Suprapubic skin (tissue), 4 donors: ENCODE data around the gene ADARB1. TPM values are rescaled to one million over a fixed set of nuclear protein-coding genes. Genes with fewer than 3 reads are reported as not detected.

Experiments
- DNase-seq, 2 donors: peaks; one replicate each; pipeline ENCODE4 v3.0.0-alpha.2; 2019; ENCODE audit warnings: low spot score in 2 of 2
- H3K27ac ChIP-seq: fragments of 200-600 bp; sonication (generic); one replicate; pipeline ENCODE4 v1.5.1; 2019
- H3K27me3 ChIP-seq: fragments of 200-600 bp; sonication (generic); one replicate; pipeline ENCODE4 v1.5.1; 2019
- H3K36me3 ChIP-seq: fragments of 200-600 bp; sonication (generic); one replicate; pipeline ENCODE4 v1.5.1; 2019
- H3K4me1 ChIP-seq: fragments of 200-600 bp; sonication (generic); one replicate; pipeline ENCODE4 v1.5.1; 2019
- H3K4me3 ChIP-seq: fragments of 200-600 bp; sonication (generic); one replicate; pipeline ENCODE4 v1.5.1; 2019; ENCODE audit warnings: mild to moderate bottlenecking
- H3K9me3 ChIP-seq: fragments of 200-600 bp; sonication (generic); one replicate; pipeline ENCODE4 v1.5.1; 2019
- EP300 ChIP-seq: sonication (generic); formaldehyde crosslinking; IDR thresholded peaks from one replicate; pipeline ENCODE4 v1.6.1; 2017; ENCODE audit warnings: antibody characterized with exemption
- POLR2A ChIP-seq, 2 donors: fragments of 450-650 bp; IDR thresholded peaks; one replicate each; pipeline ENCODE4 v1.6.1; 2017; ENCODE audit warnings: antibody characterized with exemption in 2 of 2, mild to moderate bottlenecking in 2 of 2, moderate library complexity in 2 of 2
- POLR2AphosphoS5 ChIP-seq, 3 donors: sonication (generic); formaldehyde crosslinking; IDR thresholded peaks; one replicate each; pipeline ENCODE4 v1.6.1; 2017; ENCODE audit warnings: antibody characterized with exemption in 3 of 3
- WGBS: methylation state at CpG from one replicate; pipeline ENCODE4 v1.1.5; 2018; 5-methylcytosine and 5-hydroxymethylcytosine counted together
- total RNA-seq, 4 donors: library from RNA; depleted of rRNA; stranded (reverse); fragments of >200 nt; gene quantifications; one replicate each; pipeline ENCODE4 v1.1.0, GENCODE V29; 2016
- TF ChIP-seq, protein P1 (sequence below), 2 donors: fragments of 200-600 bp in 1 of 2; fragments of 450-650 bp in 1 of 2; sonication (generic) in 1 of 2; IDR thresholded peaks; one replicate each; pipeline ENCODE4 v1.5.1; 2016 to 2019; ENCODE audit warnings: antibody characterized with exemption in 2 of 2, mild to moderate bottlenecking in 1 of 2, moderate library complexity in 1 of 2

Gene ADARB1
- total RNA-seq, 4 donors from 2014 or later, result 13.2 to 23.6 (median 20.3) TPM

DNA sequence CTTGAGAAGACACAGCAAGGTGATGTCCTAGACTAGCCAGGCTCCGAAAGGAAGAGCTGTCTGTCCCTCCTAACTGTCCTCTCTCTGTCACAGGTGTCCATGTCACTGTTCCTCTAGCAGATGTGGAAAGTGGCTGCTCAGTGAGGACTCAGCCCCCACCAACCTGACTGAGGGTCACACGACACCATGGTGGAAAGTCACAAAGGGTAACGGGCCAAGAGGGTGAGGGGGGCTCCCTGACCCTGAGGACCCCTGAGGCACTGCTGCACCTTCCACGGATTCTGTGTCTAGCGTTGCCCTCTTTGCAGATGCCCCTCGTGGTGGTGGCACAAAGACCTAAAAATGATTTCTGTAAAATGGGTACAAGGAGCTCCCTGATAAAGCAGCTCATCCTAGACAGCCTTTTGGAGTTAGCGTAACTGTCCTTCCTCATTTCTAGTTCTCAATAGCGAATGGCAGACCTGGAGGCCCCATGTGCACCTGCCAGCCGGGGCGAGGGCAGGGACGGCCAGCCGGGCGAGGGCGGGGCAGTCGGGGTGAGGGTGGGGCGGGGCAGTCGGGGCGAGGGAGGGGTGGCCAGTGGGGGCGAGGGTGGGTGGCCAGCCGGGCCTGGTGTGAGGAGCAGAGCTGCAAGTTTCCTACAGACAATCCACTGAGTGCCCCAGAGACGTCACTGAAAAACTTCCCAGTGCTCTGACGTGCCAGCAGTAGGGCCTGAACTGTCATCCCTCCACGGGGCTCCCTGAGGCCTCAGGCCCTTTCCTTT, 189.9 kb downstream of the ADARB1 start:
- Histone ChIP-seq H3K4me3 (no peak overlapping the region), H3K27ac (no peak overlapping the region), H3K4me1 (no peaks in the 10 kb centered on the region), H3K36me3 (peaks cover 57% of the 10 kb centered on the region), H3K27me3 (peaks cover 1% of the 10 kb centered on the region), H3K9me3 (no peaks in the 10 kb centered on the region)
- DNase-seq, result peak; percentile 40 to 70
- TF ChIP-seq EP300 (no peak), POLR2AphosphoS5 (IDR thresholded peaks at IDR 0.05) (no peak), POLR2A (IDR thresholded peaks at IDR 0.05) (no peak)
- TF ChIP-seq, protein P1, sequence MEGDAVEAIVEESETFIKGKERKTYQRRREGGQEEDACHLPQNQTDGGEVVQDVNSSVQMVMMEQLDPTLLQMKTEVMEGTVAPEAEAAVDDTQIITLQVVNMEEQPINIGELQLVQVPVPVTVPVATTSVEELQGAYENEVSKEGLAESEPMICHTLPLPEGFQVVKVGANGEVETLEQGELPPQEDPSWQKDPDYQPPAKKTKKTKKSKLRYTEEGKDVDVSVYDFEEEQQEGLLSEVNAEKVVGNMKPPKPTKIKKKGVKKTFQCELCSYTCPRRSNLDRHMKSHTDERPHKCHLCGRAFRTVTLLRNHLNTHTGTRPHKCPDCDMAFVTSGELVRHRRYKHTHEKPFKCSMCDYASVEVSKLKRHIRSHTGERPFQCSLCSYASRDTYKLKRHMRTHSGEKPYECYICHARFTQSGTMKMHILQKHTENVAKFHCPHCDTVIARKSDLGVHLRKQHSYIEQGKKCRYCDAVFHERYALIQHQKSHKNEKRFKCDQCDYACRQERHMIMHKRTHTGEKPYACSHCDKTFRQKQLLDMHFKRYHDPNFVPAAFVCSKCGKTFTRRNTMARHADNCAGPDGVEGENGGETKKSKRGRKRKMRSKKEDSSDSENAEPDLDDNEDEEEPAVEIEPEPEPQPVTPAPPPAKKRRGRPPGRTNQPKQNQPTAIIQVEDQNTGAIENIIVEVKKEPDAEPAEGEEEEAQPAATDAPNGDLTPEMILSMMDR (IDR thresholded peaks at IDR 0.05), result no peak
- 90% methylated on average over 21 of the region's 23 CpGs for WGBS

DNA sequence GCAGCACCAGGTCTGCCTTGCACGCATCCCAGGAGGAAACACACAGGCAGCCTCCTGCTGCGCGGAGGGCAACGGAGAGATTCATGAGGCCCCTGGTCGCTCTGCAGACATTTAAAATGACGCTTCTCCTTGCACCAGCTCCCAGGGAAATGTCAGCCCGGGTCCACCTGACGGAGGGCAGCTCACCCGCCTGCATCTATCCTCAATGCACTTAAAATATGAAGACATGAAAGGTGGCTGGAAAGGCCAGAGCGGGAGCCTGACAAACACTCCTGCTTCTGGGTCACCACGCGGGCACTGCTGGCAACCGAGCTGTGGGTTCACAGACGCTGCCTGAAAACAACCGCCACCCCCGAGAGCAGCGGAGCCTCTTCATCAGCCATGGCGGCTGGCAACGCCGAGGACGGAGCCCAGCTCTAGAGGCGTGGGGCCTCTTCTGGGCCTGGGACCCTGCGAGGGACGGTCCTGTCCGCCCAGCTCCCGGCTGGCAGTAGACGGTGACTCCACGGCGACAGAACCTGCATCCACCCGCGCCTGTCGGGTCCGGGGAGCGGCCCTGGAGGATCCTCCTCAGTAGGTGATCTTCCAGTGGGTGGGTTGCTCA, 190.6 kb downstream of the ADARB1 start:
- H3K4me1 ChIP-seq, result no peaks in the 10 kb centered on the region
- no peak overlapping the region for H3K27ac ChIP-seq
- WGBS, result 81% methylated on average over 14 of the region's 34 CpGs
- TF ChIP-seq, protein P1 (IDR thresholded peaks at IDR 0.05), result no peak
- TF ChIP-seq EP300 (no peak), POLR2AphosphoS5 (IDR thresholded peaks at IDR 0.05) (no peak), POLR2A (IDR thresholded peaks at IDR 0.05) (no peak)
- no peaks in the 10 kb centered on the region for H3K27me3 ChIP-seq
- H3K9me3 ChIP-seq, result no peaks in the 10 kb centered on the region
- DNase-seq, result peak; percentile 59 to 66
- peaks cover 62% of the 10 kb centered on the region for H3K36me3 ChIP-seq
- H3K4me3 ChIP-seq, result no peak overlapping the region

GRCh38 chr21:45265721-45266517, 191.5 kb downstream of the ADARB1 start:
- Histone ChIP-seq H3K27me3 (no peaks in the 10 kb centered on the region), H3K9me3 (no peaks in the 10 kb centered on the region), H3K4me1 (no peaks in the 10 kb centered on the region), H3K36me3 (peaks cover 71% of the 10 kb centered on the region), H3K27ac (no peak overlapping the region), H3K4me3 (no peak overlapping the region)
- 94% methylated on average over 34 of the region's 36 CpGs for WGBS
- TF ChIP-seq POLR2A (IDR thresholded peaks at IDR 0.05) (no peak), POLR2AphosphoS5 (IDR thresholded peaks at IDR 0.05) (no peak), EP300 (no peak)
- TF ChIP-seq, protein P1 (IDR thresholded peaks at IDR 0.05), result no peak
- DNase-seq, result peak; percentile 47 to 73

- H3K27ac ChIP-seq, result no peak overlapping the region
- no peaks in the 10 kb centered on the region for H3K9me3 ChIP-seq
- H3K4me1 ChIP-seq, result no peaks in the 10 kb centered on the region
- no peak for TF ChIP-seq POLR2A (IDR thresholded peaks at IDR 0.05)
- TF ChIP-seq EP300, result no peak
- no peak for TF ChIP-seq POLR2AphosphoS5 (IDR thresholded peaks at IDR 0.05)
- TF ChIP-seq, protein P1 (IDR thresholded peaks at IDR 0.05), result no peak
- H3K4me3 ChIP-seq, result no peak overlapping the region
- H3K27me3 ChIP-seq, result no peaks in the 10 kb centered on the region
- peak; percentile 51 to 55 for DNase-seq
- peaks cover 80% of the 10 kb centered on the region for H3K36me3 ChIP-seq
- 83% methylated on average over 22 of the region's 41 CpGs for WGBS
Measured at GRCh38 chr21:45266518-45267389, 192.4 kb downstream of the ADARB1 start.
